ENCODE results near the gene PRG3. TPM values are rescaled to one million over a fixed set of nuclear protein-coding genes. Genes with fewer than 3 reads are reported as not detected.

The PRG3 gene
- total RNA-seq, 2 donors from 2014 or later = not detected

DNA sequence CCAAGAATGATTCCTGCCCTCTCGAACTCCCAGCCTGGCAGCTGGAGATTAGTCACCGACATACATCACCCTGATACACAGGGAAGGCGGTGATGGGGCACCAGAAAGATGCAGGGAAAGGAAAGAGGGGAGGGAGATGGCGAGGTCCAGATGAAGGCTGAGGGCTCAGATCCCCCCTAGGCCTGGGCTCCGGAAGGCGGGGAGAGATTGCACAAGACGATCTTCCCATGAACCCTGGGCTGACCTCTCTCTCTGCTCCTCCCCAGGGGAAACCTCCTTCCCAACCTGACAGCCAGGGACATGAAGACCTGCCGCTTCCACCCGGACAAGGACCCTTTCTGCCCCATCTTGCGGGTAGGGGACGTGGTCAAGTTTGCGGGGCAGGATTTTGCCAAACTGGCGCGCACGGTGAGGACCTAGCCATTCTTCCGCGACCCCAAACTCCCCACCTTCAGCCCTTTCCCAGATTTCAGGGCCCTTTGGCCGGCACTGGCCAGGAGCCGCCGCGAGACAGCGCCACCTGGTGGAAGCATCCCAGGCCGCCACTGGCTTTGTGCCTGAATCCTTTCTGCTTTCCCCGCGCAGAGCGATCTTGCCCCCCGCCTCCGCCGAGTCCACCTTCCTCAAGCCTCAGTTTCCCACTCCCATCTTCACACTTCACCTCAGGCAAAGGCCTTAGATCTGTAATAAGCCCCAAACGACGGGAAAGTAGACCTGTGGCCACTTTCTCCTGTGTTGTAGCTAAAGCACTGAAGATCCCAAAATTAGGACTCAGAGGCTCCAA is 31.3 kb downstream of the PRG3 start:
- DNase-seq (peak; percentile 54 to 71 (median 68)), ATAC-seq (peak; percentile 69)
- Histone ChIP-seq H3K27me3 (no peaks in the 10 kb centered on the region), H3K4me1 (peaks cover 13% of the 10 kb centered on the region), H3K4me3 (no peak overlapping the region), H3K9me3 (no peaks in the 10 kb centered on the region), H3K36me3 (replicated peaks in 1 of 2; ENCODE audit: insufficient read depth in 1 of 2, low read depth in 2 of 2) (no peaks in the 10 kb centered on the region), H3K27ac (no peak overlapping the region)
- 18 to 39% methylated on average over 9 to 31 of the region's 31 CpGs for WGBS, 2 donors
- intact Hi-C loops (cut with DNase I) = loop anchor here (10.0 kb wide), 1 partner anchor 295 kb away; the partner anchor contains the start of gene YPEL4
- no peak for TF ChIP-seq POLR2A (IDR thresholded peaks at IDR 0.05)
- TF ChIP-seq, protein P1, sequence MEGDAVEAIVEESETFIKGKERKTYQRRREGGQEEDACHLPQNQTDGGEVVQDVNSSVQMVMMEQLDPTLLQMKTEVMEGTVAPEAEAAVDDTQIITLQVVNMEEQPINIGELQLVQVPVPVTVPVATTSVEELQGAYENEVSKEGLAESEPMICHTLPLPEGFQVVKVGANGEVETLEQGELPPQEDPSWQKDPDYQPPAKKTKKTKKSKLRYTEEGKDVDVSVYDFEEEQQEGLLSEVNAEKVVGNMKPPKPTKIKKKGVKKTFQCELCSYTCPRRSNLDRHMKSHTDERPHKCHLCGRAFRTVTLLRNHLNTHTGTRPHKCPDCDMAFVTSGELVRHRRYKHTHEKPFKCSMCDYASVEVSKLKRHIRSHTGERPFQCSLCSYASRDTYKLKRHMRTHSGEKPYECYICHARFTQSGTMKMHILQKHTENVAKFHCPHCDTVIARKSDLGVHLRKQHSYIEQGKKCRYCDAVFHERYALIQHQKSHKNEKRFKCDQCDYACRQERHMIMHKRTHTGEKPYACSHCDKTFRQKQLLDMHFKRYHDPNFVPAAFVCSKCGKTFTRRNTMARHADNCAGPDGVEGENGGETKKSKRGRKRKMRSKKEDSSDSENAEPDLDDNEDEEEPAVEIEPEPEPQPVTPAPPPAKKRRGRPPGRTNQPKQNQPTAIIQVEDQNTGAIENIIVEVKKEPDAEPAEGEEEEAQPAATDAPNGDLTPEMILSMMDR (IDR thresholded peaks at IDR 0.05) = peak; percentile 74 to 94 (median 85)

DNA sequence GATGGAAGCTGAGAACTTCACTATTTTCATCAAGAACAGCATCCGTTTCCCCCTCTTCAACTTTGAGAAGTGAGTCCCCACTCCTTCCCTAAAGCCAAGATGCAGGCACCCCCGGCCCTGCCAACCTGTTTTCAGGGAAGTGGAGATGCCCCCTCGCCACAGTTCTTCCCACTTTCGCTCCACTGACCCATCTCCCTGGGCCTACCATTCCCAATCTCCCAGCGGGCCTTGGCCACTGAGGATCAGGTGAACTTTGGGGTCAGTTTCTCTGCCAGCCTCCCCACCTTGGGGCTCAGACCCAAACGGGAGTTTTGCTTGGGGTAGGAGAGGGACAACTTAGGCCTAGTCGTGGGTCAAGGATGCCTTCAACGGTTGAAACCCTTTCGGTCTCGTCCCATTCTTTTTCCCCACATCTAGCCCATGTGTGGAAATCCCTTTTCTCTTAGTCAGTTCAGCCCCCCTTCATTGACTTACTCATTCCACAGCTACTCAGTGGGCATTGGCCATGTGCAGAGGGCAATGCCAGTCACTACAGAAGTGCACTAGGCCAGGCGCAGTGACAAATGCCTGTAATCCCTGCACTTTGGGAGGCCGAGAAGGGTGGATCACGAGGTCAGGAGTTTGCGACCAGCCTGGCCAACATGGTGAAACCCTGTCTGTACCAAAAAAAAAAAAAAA is 32.2 kb downstream of the PRG3 start:
- ATAC-seq (no peak), DNase-seq (no peak)
- Histone ChIP-seq H3K27ac (no peak overlapping the region), H3K27me3 (no peaks in the 10 kb centered on the region), H3K4me1 (peaks cover 13% of the 10 kb centered on the region), H3K36me3 (replicated peaks in 1 of 2; ENCODE audit: insufficient read depth in 1 of 2, low read depth in 2 of 2) (no peaks in the 10 kb centered on the region), H3K4me3 (no peak overlapping the region), H3K9me3 (no peaks in the 10 kb centered on the region)
- intact Hi-C loops (cut with DNase I) = no loop called here
- WGBS, 2 donors = 73 to 78% methylated on average over 14 of the region's 14 CpGs
- TF ChIP-seq, protein P1 (IDR thresholded peaks at IDR 0.05) = no peak
- TF ChIP-seq POLR2A (IDR thresholded peaks at IDR 0.05) = no peak

DNA sequence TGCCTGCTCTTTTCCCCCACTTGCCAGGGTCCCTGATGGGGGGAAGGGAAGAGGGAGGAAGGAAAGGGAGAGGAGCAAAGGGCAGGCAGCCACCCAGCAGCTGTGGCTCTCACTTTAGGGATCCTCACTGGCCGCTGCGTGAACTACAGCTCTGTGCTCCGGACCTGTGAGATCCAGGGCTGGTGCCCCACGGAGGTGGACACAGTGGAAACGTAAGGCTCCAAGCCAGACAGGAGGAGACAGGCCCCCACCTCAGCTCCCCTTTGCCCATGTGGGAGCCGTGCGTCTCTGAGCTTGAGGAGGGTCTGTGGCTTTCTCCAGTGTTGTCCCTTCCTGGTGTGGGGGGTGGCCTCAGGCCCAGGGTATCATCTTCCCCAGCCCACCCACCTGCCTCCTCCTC is 32.9 kb downstream of the PRG3 start:
- intact Hi-C loops (cut with DNase I) = no loop called here
- Histone ChIP-seq H3K9me3 (no peaks in the 10 kb centered on the region), H3K27ac (no peak overlapping the region), H3K4me1 (peaks cover 13% of the 10 kb centered on the region), H3K27me3 (no peaks in the 10 kb centered on the region), H3K4me3 (no peak overlapping the region), H3K36me3 (replicated peaks in 1 of 2; ENCODE audit: insufficient read depth in 1 of 2, low read depth in 2 of 2) (no peaks in the 10 kb centered on the region)
- DNase-seq (no peak), ATAC-seq (no peak)
- WGBS, 2 donors = 79% methylated on average over 4 to 7 of the region's 7 CpGs
- TF ChIP-seq, protein P1 (IDR thresholded peaks at IDR 0.05) = no peak
- TF ChIP-seq POLR2A (IDR thresholded peaks at IDR 0.05) = no peak

DNA sequence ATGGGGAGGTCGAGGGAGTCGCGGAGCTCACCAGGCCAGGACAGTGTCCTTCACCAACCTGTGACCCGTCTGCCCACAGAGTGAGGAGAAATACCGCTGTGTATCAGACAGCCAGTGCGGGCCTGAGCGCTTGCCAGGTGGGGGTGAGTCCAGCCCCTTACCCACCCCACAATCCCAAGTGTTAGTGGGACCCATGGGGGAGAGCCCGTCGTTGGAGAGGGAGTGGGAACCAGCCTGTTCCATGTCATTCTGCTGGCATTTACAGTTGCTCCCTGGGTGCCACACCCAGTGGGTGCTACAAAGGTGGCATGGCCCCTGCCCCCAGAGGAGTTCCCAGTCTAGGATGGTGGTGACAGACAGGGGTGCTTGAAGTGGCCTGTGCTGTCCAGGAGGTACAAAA is 33.6 kb downstream of the PRG3 start:
- H3K4me1 ChIP-seq = peaks cover 13% of the 10 kb centered on the region
- no peaks in the 10 kb centered on the region for H3K9me3 ChIP-seq
- WGBS, 2 donors = 72 to 79% methylated on average over 5 to 9 of the region's 9 CpGs
- H3K27me3 ChIP-seq = no peaks in the 10 kb centered on the region
- intact Hi-C loops (cut with DNase I) = no loop called here
- H3K4me3 ChIP-seq = no peak overlapping the region
- DNase-seq (no peak), ATAC-seq (no peak)
- TF ChIP-seq, protein P1 (IDR thresholded peaks at IDR 0.05) = no peak
- TF ChIP-seq POLR2A (IDR thresholded peaks at IDR 0.05) = no peak
- no peak overlapping the region for H3K27ac ChIP-seq
- H3K36me3 ChIP-seq (replicated peaks in 1 of 2; ENCODE audit: insufficient read depth in 1 of 2, low read depth in 2 of 2) = no peaks in the 10 kb centered on the region
